ENCODE measurements around the gene TPK1. TPM values are rescaled to one million over a fixed set of nuclear protein-coding genes. Genes with fewer than 3 reads are reported as not detected.
A peak's percentile ranks its signal among the peaks of the same experiment; 100 is the strongest.

TPK1 gene
- total RNA-seq, 1 donor, result 6.9 TPM

DNA sequence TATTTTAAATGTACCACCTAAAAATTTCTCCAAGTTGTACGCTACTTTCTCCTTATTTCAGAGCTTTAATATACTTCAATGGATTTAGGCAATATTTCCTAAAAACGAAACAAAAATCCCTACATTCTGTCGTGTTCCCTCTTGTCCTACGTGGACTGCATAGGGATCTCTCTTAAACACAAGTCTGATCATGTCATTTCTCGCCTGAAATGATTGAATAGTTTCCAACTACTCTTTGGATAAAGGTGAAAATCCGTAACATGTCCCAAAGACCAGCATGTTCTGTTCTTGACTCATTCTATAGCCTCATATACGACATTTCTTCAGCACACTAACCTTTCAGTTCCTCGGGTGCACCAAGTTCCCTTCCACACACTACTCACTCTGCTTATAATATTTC lies 17.7 kb upstream of the TPK1 start:
- H3K27me3 ChIP-seq (ENCODE audit: insufficient read depth, low read length), result peaks cover 3% of the 10 kb centered on the region
- H3K27ac ChIP-seq (ENCODE audit: low read depth, low read length), result no peak overlapping the region
- H4K20me1 ChIP-seq (ENCODE audit: insufficient read depth, low read length), result no peaks in the 10 kb centered on the region
- peak overlapping the region; percentile 59 for H3K4me2 ChIP-seq (ENCODE audit: insufficient read depth, low read length)
- TF ChIP-seq, protein P1, sequence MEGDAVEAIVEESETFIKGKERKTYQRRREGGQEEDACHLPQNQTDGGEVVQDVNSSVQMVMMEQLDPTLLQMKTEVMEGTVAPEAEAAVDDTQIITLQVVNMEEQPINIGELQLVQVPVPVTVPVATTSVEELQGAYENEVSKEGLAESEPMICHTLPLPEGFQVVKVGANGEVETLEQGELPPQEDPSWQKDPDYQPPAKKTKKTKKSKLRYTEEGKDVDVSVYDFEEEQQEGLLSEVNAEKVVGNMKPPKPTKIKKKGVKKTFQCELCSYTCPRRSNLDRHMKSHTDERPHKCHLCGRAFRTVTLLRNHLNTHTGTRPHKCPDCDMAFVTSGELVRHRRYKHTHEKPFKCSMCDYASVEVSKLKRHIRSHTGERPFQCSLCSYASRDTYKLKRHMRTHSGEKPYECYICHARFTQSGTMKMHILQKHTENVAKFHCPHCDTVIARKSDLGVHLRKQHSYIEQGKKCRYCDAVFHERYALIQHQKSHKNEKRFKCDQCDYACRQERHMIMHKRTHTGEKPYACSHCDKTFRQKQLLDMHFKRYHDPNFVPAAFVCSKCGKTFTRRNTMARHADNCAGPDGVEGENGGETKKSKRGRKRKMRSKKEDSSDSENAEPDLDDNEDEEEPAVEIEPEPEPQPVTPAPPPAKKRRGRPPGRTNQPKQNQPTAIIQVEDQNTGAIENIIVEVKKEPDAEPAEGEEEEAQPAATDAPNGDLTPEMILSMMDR (IDR thresholded peaks at IDR 0.05; ENCODE audit: extremely low read depth, low read depth, low read length), result no peak
- no peaks in the 10 kb centered on the region for H3K4me1 ChIP-seq (ENCODE audit: insufficient read depth, low read length)
- H3K36me3 ChIP-seq (ENCODE audit: insufficient read depth, low read length), result no peaks in the 10 kb centered on the region
- DNase-seq (ENCODE audit: insufficient read length, low spot score, missing footprints), result no peak
- H3K9me3 ChIP-seq (ENCODE audit: low read depth, low read length), result no peaks in the 10 kb centered on the region
- peak overlapping the region; percentile 51 for H2AFZ ChIP-seq (ENCODE audit: low read length)
- H3K79me2 ChIP-seq (ENCODE audit: insufficient read depth, low read length), result no peaks in the 10 kb centered on the region
- H3K4me3 ChIP-seq (ENCODE audit: insufficient read depth, low read length), result no peak overlapping the region

DNA sequence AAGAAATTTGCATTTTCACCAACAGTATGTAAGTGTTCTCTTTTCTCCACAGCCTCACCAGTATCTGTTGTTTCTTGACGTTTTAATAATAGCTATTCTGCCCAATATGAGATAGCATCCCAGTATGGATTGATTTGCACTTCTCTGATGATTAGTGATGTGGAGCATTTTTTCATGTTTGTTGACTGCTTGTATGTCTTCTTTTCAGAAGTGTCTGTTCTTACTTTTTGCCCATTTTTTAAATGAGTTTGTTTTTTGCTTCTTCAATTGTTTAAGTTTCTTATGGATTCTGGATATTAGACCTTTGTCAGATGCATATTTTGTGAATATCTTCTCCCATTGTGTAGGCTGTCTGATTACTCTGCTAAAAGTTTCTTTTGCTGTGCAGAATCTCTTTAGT lies 12.2 kb upstream of the TPK1 start:
- Histone ChIP-seq H2AFZ (ENCODE audit: low read length) (no peak overlapping the region), H3K4me2 (ENCODE audit: insufficient read depth, low read length) (no peak overlapping the region), H3K4me3 (ENCODE audit: insufficient read depth, low read length) (no peak overlapping the region), H3K27me3 (ENCODE audit: insufficient read depth, low read length) (peaks cover 3% of the 10 kb centered on the region), H3K9me3 (ENCODE audit: low read depth, low read length) (no peaks in the 10 kb centered on the region), H3K4me1 (ENCODE audit: insufficient read depth, low read length) (no peaks in the 10 kb centered on the region), H4K20me1 (ENCODE audit: insufficient read depth, low read length) (no peaks in the 10 kb centered on the region), H3K36me3 (ENCODE audit: insufficient read depth, low read length) (no peaks in the 10 kb centered on the region), H3K79me2 (ENCODE audit: insufficient read depth, low read length) (no peaks in the 10 kb centered on the region), H3K27ac (ENCODE audit: low read depth, low read length) (no peak overlapping the region)
- no peak for DNase-seq (ENCODE audit: insufficient read length, low spot score, missing footprints)
- TF ChIP-seq, protein P1 (IDR thresholded peaks at IDR 0.05; ENCODE audit: extremely low read depth, low read depth, low read length), result no peak

DNA sequence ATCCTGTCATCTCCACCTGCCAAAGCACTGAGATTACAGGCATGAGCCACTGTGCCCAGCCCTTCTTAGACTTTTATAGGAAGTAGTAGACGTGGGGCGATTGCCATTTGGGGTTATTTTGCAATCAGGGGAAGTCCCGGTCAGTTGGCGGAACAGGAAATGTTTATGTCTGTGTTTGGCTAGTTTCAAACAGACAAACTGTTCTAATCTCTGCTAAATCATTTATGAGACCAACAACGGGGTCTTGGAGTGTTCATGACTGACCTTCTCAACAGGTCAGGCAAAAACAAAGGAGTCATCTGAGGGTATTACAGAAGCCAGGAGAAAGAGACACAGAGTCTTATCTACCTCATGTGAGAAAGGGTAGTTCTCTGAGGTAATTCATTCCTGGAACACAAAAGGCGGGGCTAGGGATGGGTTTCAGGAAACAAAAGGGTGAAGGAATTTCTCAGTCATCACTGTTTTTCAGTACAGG lies 6.6 kb upstream of the TPK1 start:
- Histone ChIP-seq H2AFZ (ENCODE audit: low read length) (peak overlapping the region; percentile 18), H3K9me3 (ENCODE audit: low read depth, low read length) (no peaks in the 10 kb centered on the region), H3K4me1 (ENCODE audit: insufficient read depth, low read length) (no peaks in the 10 kb centered on the region), H4K20me1 (ENCODE audit: insufficient read depth, low read length) (no peaks in the 10 kb centered on the region), H3K4me2 (ENCODE audit: insufficient read depth, low read length) (no peak overlapping the region), H3K79me2 (ENCODE audit: insufficient read depth, low read length) (no peaks in the 10 kb centered on the region), H3K27ac (ENCODE audit: low read depth, low read length) (no peak overlapping the region), H3K36me3 (ENCODE audit: insufficient read depth, low read length) (no peaks in the 10 kb centered on the region), H3K27me3 (ENCODE audit: insufficient read depth, low read length) (no peaks in the 10 kb centered on the region), H3K4me3 (ENCODE audit: insufficient read depth, low read length) (no peak overlapping the region)
- peak; percentile 13 for DNase-seq (ENCODE audit: insufficient read length, low spot score, missing footprints)
- TF ChIP-seq, protein P1 (IDR thresholded peaks at IDR 0.05; ENCODE audit: extremely low read depth, low read depth, low read length), result no peak

GRCh38 chr7:144836545-144836842 lies 641 bp upstream of the TPK1 start:
- Histone ChIP-seq H3K79me2 (ENCODE audit: insufficient read depth, low read length) (no peaks in the 10 kb centered on the region), H3K27ac (ENCODE audit: low read depth, low read length) (no peak overlapping the region), H3K27me3 (ENCODE audit: insufficient read depth, low read length) (no peaks in the 10 kb centered on the region), H3K9me3 (ENCODE audit: low read depth, low read length) (no peaks in the 10 kb centered on the region), H3K4me3 (ENCODE audit: insufficient read depth, low read length) (peak overlapping the region; percentile 96), H4K20me1 (ENCODE audit: insufficient read depth, low read length) (no peaks in the 10 kb centered on the region), H3K4me2 (ENCODE audit: insufficient read depth, low read length) (peak overlapping the region; percentile 99), H3K36me3 (ENCODE audit: insufficient read depth, low read length) (no peaks in the 10 kb centered on the region), H2AFZ (ENCODE audit: low read length) (peak overlapping the region; percentile 100), H3K4me1 (ENCODE audit: insufficient read depth, low read length) (peaks cover 3% of the 10 kb centered on the region)
- TF ChIP-seq, protein P1 (IDR thresholded peaks at IDR 0.05; ENCODE audit: extremely low read depth, low read depth, low read length), result no peak
- no peak for DNase-seq (ENCODE audit: insufficient read length, low spot score, missing footprints)
